Lung microvascular endothelial cell (primary cell): ENCODE data around the gene CDC123. TPM values are rescaled to one million over a fixed set of nuclear protein-coding genes. Genes with fewer than 3 reads are reported as not detected.
"Not testable (repeated sequence)": the region's sequence is repeated elsewhere in the genome, so short reads cannot be mapped to it uniquely, and the experiment has no call there.

Experiments
- DNase-seq, 2 donors: peaks; one replicate each; pipeline versions ENCODE4 v3.0.0 to v3.0.0-alpha.2; 2010; ENCODE audit warnings: low read depth in 2 of 2
- total RNA-seq: library from RNA; depleted of rRNA; stranded (reverse); fragments of >200 nt; gene quantifications from 2 replicates; pipeline ENCODE4 v1.2.1, GENCODE V29; 2014

CDC123 gene
- total RNA-seq, 1 donor from 2014 or later = 172 TPM

GRCh38 chr10:12189426-12189825 lies 6.6 kb upstream of the CDC123 start:
- DNase-seq = no peak

DNA sequence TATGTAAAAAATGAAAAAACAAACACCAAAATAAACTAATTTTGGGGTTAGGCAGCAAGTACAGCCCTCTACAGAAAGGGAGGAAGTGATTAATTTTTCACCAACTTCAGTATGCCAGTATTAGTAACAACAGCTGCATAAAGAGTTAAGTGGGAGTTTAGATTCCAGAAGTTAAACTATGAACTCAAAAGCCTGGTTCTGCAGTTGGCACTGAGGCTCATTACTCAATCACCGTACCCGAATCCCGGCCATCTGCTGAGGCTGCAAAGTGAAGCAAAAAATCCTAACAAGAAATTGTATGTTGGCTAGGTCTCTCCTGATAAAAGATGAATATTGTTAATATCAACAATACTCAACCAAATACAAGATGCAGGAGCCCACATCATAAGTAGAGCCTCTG lies 4.3 kb upstream of the CDC123 start:
- DNase-seq = peak in 1 of 2 donors; percentile 36

DNA sequence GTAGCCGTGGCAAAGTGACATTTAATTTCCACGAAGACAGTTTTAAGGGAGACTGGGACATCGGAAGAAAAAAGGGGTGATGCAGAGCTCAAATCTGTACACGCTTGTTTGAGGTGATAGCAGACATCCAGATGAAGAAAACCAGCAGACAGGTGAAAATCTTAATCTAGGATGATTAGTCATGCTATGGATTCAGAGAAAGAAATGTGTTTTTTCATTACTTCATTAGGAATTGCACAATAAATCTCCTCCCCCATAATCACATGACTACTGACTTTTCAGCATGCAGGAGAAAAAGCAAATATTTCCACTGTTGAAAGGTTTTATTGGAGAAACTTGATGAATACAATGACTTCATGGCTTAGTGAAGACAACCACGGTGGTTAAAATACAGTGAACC lies 2.8 kb upstream of the CDC123 start:
- peak in 1 of 2 donors; percentile 31 for DNase-seq

GRCh38 chr10:12194752-12195271 lies 1.2 kb upstream of the CDC123 start:
- peak in 1 of 2 donors; percentile 48 for DNase-seq

DNA sequence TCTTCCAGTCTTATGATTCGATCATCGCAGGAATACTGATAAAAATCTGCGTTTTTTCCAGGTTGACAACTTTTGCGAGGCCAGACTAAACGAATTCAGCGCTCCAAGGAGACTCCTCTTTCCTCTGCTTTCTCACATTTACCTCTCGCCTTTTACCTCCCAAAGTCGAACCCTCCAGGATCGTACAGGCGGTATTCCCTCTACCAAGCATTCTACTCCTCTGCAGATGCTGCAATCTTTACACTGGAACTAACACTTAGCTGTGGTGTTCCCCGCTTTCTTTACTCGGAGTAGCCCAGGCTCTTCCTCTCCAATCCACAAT lies 746 bp upstream of the CDC123 start:
- DNase-seq = no peak

DNA sequence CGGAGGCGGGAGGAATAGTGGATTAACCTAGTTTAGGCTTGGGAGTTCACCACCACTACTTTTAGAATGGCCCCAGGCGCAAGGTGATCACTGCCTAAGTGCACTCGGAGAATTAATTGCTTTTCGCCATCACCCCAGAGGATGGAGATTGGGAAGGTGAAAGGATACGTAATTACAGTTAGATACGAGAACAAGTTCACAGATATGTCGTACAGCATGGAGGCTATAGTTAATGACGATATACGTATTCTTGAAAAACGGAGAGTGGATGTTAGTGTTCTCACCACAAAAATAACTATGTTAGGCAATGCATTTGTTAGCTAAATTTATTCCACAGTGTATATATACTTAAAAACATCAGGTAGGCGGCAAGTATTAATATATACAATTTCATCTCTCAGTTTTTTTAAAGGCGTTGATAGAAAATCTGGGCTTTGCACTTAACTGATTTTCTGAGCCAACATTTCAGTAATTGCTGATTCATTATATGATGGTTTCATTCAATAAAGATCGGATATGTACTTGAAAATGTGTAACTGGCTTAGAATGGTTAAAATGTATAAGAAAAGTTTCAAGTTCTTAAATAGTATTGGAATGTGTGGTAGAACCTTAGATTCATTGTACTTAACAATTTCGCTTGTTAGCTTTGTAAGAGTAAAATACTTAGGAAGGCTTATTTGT lies 683 bp downstream of the CDC123 start:
- no peak for DNase-seq

- peak in 1 of 2 donors; percentile 12 for DNase-seq
Observed at GRCh38 chr10:12198156-12198555, 2.2 kb downstream of the CDC123 start.

DNA sequence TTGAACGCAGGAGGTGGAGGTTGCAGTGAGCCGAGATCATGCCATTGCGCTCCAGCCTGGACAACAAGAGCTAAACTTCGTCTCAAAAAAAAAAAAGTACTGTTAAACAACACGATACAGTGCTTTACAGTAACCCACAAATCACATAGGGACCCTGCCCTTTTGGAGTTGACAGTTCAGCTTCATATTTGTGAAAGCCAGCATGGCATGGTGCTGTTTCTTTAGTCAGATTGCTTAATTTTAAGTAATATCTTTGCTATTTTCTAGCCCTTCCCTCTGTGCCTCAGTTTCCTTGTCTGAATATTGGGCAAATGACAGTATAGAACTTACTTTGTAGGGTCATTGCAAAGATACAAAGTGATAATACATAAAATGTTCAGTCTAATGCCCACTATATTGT lies 4.9 kb downstream of the CDC123 start:
- no peak for DNase-seq

- no peak for DNase-seq
Observed at GRCh38 chr10:12201543-12201942, 5.6 kb downstream of the CDC123 start.

- no peak for DNase-seq
Observed at GRCh38 chr10:12202226-12202625, 6.2 kb downstream of the CDC123 start.

DNA sequence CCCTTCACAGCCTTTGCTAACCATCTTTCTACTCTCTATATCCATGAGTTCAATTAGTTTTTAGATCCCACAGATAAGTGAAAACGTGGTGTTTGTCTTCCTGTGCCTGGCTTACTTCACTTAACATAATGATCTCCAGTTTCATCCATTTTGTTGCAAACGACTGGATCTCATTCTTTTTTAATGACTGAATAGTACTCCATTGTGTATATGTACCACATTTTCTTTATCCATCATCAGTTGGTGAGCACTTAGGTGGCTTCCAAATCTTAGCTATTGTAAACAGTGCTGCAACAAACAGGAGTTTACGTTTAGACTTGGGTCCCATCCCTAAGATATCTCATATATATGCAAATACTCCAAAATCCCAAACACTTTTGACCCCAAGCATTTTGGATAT lies 9.1 kb downstream of the CDC123 start:
- DNase-seq = no peak

DNA sequence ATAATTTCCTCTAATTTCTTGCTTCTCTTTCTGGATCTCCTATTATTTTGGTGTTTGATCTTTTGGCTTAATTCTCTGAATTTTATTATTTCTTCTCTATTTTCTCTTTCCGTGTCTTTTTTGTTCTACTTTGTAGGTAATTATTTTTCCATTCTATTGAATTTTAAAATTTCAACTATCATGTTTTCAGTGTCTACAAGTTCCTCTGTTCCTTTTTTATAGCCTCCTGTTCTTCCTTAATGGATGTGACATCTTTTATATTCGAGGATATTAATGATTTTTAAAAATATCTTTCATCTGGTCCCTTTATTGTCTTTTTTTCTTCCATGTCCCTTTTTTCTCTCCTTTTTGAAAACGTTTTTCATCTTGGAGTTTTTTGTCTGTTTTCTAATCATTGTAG lies 11.1 kb downstream of the CDC123 start:
- no peak for DNase-seq

GRCh38 chr10:12208460-12208859 lies 12.5 kb downstream of the CDC123 start:
- DNase-seq = no peak

GRCh38 chr10:12212454-12212853 lies 16.5 kb downstream of the CDC123 start:
- no peak for DNase-seq

DNA sequence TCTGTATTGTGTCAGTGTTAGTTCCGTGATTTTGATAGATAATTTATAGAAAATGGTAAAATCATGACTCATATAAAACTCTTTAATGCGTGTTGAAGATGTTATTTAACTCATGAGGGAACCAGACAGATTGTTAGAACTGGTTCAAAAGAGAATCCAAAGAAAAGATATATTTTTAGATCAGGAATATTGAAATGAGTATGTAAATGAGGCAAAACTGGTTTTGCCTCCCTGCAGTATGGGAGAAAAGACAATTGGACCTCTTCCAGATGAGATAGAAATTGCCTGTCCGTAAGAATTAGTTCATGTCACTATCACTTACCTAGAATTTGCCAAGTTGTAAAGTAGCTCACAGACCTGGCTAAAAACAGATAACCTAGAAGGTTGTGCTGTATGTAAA lies 17.6 kb downstream of the CDC123 start:
- no peak for DNase-seq

- peak in 1 of 2 donors; percentile 53 for DNase-seq
Observed at GRCh38 chr10:12214093-12214492, 18.1 kb downstream of the CDC123 start.

DNA sequence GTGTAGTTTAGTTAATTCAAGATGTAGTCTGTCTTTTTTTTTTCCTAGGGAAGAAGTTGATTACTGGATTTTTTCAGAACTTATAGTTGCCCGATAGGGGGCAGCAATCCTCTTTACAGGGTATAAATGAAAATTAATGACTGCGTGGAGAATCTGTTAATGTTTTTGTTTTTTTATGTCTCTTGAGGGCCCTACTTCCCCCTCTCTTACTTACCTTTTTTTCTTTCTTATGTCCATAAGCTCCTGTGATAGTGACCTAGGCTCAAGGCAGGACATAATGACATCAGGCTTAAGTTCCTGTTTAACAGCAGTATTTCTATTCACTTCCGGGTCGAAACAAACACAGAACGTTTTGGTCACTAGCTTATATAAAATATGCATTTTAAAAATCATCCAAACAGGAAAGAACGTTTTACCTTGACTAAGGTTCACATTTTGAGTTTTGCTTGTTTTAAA lies 18.8 kb downstream of the CDC123 start:
- peak; percentile 73 to 77 for DNase-seq

GRCh38 chr10:12218991-12219390 lies 23.0 kb downstream of the CDC123 start:
- DNase-seq = no peak

GRCh38 chr10:12221323-12222298 lies 25.6 kb downstream of the CDC123 start:
- DNase-seq = peak in 1 of 2 donors; percentile 35

DNA sequence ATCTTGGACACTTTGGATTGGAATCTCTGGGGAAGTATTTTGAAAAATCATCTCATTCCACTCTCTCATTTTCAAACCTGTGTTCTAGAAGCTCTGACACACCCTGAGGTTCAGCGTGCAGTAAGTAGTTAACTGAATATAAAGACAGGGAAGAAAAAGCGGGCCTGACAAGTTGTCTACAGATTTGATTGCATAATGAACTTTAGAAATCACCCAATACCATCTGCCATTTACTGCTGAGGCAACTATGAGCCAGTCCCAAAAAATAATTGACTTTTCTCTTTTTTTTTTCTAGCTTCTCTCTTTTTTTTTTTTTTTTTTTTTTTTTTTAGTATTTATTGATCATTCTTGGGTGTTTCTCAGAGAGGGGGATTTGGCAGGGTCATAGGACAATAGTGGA lies 29.5 kb downstream of the CDC123 start:
- DNase-seq = no peak

GRCh38 chr10:12226438-12226837 lies 30.4 kb downstream of the CDC123 start:
- not testable (repeated sequence) for DNase-seq

DNA sequence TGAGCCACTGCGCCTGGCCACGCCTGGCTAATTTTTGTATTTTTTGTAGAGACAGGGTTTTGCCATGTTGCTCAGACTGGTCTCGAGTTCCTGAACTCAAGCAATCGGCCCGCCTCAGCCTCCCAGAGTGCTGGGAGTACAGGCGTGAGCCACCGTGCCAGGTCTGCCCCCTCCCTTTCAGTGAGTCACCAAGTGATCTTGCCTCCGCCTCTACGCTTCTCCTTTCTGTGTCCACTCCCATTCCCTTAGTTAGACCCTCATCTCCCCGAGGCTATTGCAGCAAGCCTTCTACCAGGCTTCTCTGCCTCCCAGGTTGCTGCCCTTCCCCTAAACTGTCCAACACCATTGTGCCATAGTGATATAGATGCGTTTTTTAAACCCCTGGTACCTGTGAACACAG lies 32.9 kb downstream of the CDC123 start:
- DNase-seq = no peak
